HG02870 (cell line): ENCODE data around the gene DDX5.
"Not testable (repeated sequence)": the region's sequence is repeated elsewhere in the genome, so short reads cannot be mapped to it uniquely, and the experiment has no call there.

ENCODE experiments used
- ATAC-seq: cut with Tn5 transposase; IDR thresholded peaks from one replicate; pipeline ENCODE4 v1.9.1; 2021; ENCODE audit warnings: mild to moderate bottlenecking, moderate library complexity; ENCODE audit not compliant: unreplicated experiment

The DDX5 gene

GRCh38 chr17:64495300-64495699 lies 10.8 kb downstream of the DDX5 start:
- ATAC-seq = not testable (repeated sequence)

- ATAC-seq = no peak
These were observed 12.0 kb downstream of the DDX5 start for GRCh38 chr17:64494121-64494520.

- ATAC-seq = no peak
These were observed 13.5 kb downstream of the DDX5 start for GRCh38 chr17:64492481-64493109.

- no peak for ATAC-seq
These were observed 14.1 kb downstream of the DDX5 start for GRCh38 chr17:64491994-64492393.

- no peak for ATAC-seq
These were observed 14.8 kb downstream of the DDX5 start for GRCh38 chr17:64491034-64491860.

- no peak for ATAC-seq
These were observed 17.8 kb downstream of the DDX5 start for GRCh38 chr17:64488301-64488700.

GRCh38 chr17:64484380-64484779 lies 21.7 kb downstream of the DDX5 start:
- no peak for ATAC-seq

GRCh38 chr17:64480951-64481350 lies 25.1 kb downstream of the DDX5 start:
- ATAC-seq = no peak

GRCh38 chr17:64477849-64478248 lies 28.2 kb downstream of the DDX5 start:
- no peak for ATAC-seq

- ATAC-seq = no peak
These were observed 33.5 kb downstream of the DDX5 start for GRCh38 chr17:64472564-64472963.

- no peak for ATAC-seq
These were observed 34.6 kb downstream of the DDX5 start for GRCh38 chr17:64471440-64471839.

GRCh38 chr17:64470625-64471024 lies 35.5 kb downstream of the DDX5 start:
- ATAC-seq = no peak

- not testable (repeated sequence) for ATAC-seq
These were observed 39.3 kb downstream of the DDX5 start for GRCh38 chr17:64466834-64467233.

GRCh38 chr17:64466019-64466735 lies 39.9 kb downstream of the DDX5 start:
- ATAC-seq = no peak

- ATAC-seq = no peak
These were observed 44.3 kb downstream of the DDX5 start for GRCh38 chr17:64461788-64462187.

- no peak for ATAC-seq
These were observed 45.1 kb downstream of the DDX5 start for GRCh38 chr17:64460955-64461354.

GRCh38 chr17:64459818-64460217 lies 46.3 kb downstream of the DDX5 start:
- not testable (repeated sequence) for ATAC-seq

- ATAC-seq = no peak
These were observed 46.8 kb downstream of the DDX5 start for GRCh38 chr17:64459284-64459747.

GRCh38 chr17:64458756-64459155 lies 47.3 kb downstream of the DDX5 start:
- ATAC-seq = no peak

- no peak for ATAC-seq
These were observed 48.9 kb downstream of the DDX5 start for GRCh38 chr17:64457156-64457555.

GRCh38 chr17:64455993-64456885 lies 49.9 kb downstream of the DDX5 start:
- no peak for ATAC-seq
